MV-4-11 (cell line): ENCODE measurements around the gene MASP1.
A peak's percentile ranks its signal among the peaks of the same experiment; 100 is the strongest.

ENCODE experiments used
- DNase-seq: peaks from one replicate; lab custom pipeline; 2025; lab: John Stamatoyannopoulos, UW

MASP1 gene

GRCh38 chr3:187293516-187294430, 2.2 kb upstream of the MASP1 start:
- DNase-seq = no peak

GRCh38 chr3:187292631-187293515, 1.3 kb upstream of the MASP1 start:
- no peak for DNase-seq

GRCh38 chr3:187292181-187292580, 644 bp upstream of the MASP1 start:
- no peak for DNase-seq

GRCh38 chr3:187291001-187291511, 481 bp downstream of the MASP1 start:
- peak; percentile 39 for DNase-seq

GRCh38 chr3:187290503-187290902, 1.0 kb downstream of the MASP1 start:
- DNase-seq = no peak

- no peak for DNase-seq
Observed at GRCh38 chr3:187288855-187289605, 2.5 kb downstream of the MASP1 start.

GRCh38 chr3:187288131-187288854, 3.2 kb downstream of the MASP1 start:
- DNase-seq = peak; percentile 71

GRCh38 chr3:187287256-187287655, 4.3 kb downstream of the MASP1 start:
- DNase-seq = no peak

GRCh38 chr3:187286467-187287059, 5.0 kb downstream of the MASP1 start:
- peak; percentile 72 for DNase-seq

- DNase-seq = no peak
Observed at GRCh38 chr3:187281191-187281714, 10.3 kb downstream of the MASP1 start.

GRCh38 chr3:187280644-187281043, 10.9 kb downstream of the MASP1 start:
- DNase-seq = no peak

GRCh38 chr3:187277129-187277462, 14.4 kb downstream of the MASP1 start:
- DNase-seq = no peak

GRCh38 chr3:187276397-187277128, 15.0 kb downstream of the MASP1 start:
- no peak for DNase-seq

GRCh38 chr3:187274977-187275338, 16.6 kb downstream of the MASP1 start:
- no peak for DNase-seq

- DNase-seq = no peak
Observed at GRCh38 chr3:187274315-187274976, 17.1 kb downstream of the MASP1 start.

GRCh38 chr3:187271582-187271981, 20.0 kb downstream of the MASP1 start:
- DNase-seq = no peak

GRCh38 chr3:187269486-187269885, 22.1 kb downstream of the MASP1 start:
- no peak for DNase-seq

GRCh38 chr3:187267306-187267705, 24.2 kb downstream of the MASP1 start:
- peak; percentile 7 for DNase-seq

GRCh38 chr3:187266691-187267090, 24.8 kb downstream of the MASP1 start:
- no peak for DNase-seq
